ENCODE results near the gene MTMR8.

DNA sequence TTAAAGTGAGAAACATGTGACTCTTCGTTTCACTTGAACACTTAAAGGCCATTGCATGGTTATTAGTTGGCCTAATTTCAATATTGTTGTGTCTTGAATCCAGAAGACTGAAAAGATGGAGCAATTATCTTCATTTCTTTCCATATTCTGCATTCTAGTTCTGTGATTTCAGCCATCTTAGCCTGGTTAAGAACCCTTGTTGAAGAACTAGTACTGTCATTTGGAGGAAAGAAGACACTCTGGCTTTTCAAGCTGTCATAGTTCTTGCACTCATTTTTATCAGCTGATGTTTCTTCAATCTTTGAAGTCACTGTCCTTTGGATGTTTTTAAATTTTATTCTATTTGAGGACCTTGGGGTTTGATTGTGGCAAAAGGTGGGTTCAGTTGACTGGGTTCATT lies 81.6 kb downstream of the MTMR8 start:
- TF ChIP-seq, protein P1, sequence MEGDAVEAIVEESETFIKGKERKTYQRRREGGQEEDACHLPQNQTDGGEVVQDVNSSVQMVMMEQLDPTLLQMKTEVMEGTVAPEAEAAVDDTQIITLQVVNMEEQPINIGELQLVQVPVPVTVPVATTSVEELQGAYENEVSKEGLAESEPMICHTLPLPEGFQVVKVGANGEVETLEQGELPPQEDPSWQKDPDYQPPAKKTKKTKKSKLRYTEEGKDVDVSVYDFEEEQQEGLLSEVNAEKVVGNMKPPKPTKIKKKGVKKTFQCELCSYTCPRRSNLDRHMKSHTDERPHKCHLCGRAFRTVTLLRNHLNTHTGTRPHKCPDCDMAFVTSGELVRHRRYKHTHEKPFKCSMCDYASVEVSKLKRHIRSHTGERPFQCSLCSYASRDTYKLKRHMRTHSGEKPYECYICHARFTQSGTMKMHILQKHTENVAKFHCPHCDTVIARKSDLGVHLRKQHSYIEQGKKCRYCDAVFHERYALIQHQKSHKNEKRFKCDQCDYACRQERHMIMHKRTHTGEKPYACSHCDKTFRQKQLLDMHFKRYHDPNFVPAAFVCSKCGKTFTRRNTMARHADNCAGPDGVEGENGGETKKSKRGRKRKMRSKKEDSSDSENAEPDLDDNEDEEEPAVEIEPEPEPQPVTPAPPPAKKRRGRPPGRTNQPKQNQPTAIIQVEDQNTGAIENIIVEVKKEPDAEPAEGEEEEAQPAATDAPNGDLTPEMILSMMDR (IDR thresholded peaks at IDR 0.05) = no peak
- TF ChIP-seq POLR2A (IDR thresholded peaks at IDR 0.05) = no peak

All from prostate gland (tissue), 2 donors.